ENCODE results near the gene LPO.

Gene LPO

GRCh38 chr17:58229881-58230280 is 8.5 kb upstream of the LPO start:
- DNase-seq: no peak

- DNase-seq: no peak
Measured at GRCh38 chr17:58231641-58232040, 6.7 kb upstream of the LPO start.

- peak; percentile 70 for DNase-seq
Measured at GRCh38 chr17:58232707-58233156, 5.7 kb upstream of the LPO start.

GRCh38 chr17:58233543-58233942 is 4.8 kb upstream of the LPO start:
- DNase-seq: no peak

GRCh38 chr17:58234512-58234911 is 3.9 kb upstream of the LPO start:
- DNase-seq: no peak

- no peak for DNase-seq
Measured at GRCh38 chr17:58235821-58236220, 2.6 kb upstream of the LPO start.

- no peak for DNase-seq
Measured at GRCh38 chr17:58236394-58236793, 2.0 kb upstream of the LPO start.

GRCh38 chr17:58239987-58240386 is 1.6 kb downstream of the LPO start:
- no peak for DNase-seq

GRCh38 chr17:58242171-58242784 is 3.9 kb downstream of the LPO start:
- peak; percentile 60 for DNase-seq

GRCh38 chr17:58244963-58245362 is 6.6 kb downstream of the LPO start:
- no peak for DNase-seq

- no peak for DNase-seq
Measured at GRCh38 chr17:58245428-58246103, 7.2 kb downstream of the LPO start.

- no peak for DNase-seq
Measured at GRCh38 chr17:58246104-58246740, 7.8 kb downstream of the LPO start.

- no peak for DNase-seq
Measured at GRCh38 chr17:58246781-58247180, 8.4 kb downstream of the LPO start.

GRCh38 chr17:58247511-58248363 is 9.4 kb downstream of the LPO start:
- no peak for DNase-seq

GRCh38 chr17:58248955-58249269 is 10.5 kb downstream of the LPO start:
- no peak for DNase-seq

- DNase-seq: peak; percentile 82
Measured at GRCh38 chr17:58249270-58250133, 11.1 kb downstream of the LPO start.

GRCh38 chr17:58250344-58251011 is 12.1 kb downstream of the LPO start:
- DNase-seq: no peak

GRCh38 chr17:58252141-58252540 is 13.8 kb downstream of the LPO start:
- DNase-seq: no peak

GRCh38 chr17:58253082-58253481 is 14.7 kb downstream of the LPO start:
- DNase-seq: no peak

- no peak for DNase-seq
Measured at GRCh38 chr17:58254803-58255202, 16.4 kb downstream of the LPO start.

GRCh38 chr17:58262149-58262548 is 23.8 kb downstream of the LPO start:
- DNase-seq: no peak

- DNase-seq: no peak
Measured at GRCh38 chr17:58263773-58264172, 25.4 kb downstream of the LPO start.
